Embryonic facial prominence (tissue), 1 donor: ENCODE data around the gene SOX6.
A peak's percentile ranks its signal among the peaks of the same experiment; 100 is the strongest.

Experiments
- DNase-seq: peaks from one replicate; pipeline ENCODE4 v3.0.0-alpha.2; 2016; ENCODE audit errors: extremely low spot score

SOX6 gene

DNA sequence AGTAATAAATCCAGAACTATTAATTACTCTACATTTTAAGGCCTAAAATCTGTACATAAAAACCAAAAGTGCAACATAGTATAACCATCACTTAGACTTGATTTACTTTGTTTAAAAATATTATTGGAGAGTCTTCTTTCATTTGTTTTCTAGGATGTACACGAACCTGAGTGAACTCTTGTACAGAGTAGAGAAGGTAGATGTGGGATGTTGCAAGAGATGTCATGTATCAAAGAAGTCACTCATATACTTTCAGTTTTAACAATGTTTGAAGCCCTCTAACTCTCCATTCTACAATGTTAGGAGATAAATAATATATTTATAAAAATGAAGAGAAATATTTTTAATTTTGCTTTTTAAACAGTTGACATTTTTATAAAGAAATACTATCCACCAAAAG lies 38.6 kb downstream of the SOX6 start:
- DNase-seq, result no peak

- no peak for DNase-seq
Measured at GRCh38 chr11:16313846-16314245, 42.5 kb downstream of the SOX6 start.

DNA sequence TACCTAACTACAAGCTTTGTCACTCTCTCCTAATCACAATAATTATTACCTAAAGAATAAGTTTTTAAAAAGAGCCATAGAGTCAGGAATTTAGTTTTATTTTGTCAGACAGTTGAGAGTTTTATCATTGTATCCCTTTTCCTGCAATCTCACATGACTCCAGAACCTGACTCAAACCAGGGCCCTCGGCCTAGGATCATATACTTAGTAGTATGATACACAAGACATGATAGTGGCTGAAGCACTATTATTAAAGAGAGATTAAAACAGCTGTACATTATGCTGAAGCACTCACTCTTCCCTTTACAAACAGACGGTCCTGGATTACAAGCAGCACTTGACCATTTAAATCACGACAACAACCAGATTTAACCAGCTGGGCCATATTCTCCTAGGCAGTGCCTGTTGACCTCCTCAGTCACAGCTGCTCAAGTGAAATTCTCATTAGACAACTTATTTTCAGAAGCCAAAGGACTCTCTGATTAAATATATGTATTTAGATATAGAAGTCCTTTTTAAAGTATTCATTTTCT lies 44.0 kb downstream of the SOX6 start:
- no peak for DNase-seq

DNA sequence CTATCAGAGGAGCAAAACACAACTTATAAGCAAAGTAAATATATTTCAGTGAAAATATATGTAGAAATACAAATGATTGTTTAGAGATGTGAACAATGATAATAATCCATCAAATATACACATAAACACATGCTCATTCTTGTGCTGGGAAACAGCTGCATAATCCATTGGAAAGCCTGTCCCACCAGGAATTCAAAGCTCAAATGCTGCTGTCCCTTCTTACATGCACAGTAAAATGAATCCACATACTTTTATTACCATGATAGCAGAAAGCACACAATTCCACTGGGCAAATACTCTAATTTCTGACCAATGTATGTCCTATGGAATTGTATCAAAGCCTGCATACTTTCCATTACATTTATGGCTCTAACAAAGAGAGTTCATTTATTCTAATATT lies 44.5 kb downstream of the SOX6 start:
- DNase-seq, result no peak

DNA sequence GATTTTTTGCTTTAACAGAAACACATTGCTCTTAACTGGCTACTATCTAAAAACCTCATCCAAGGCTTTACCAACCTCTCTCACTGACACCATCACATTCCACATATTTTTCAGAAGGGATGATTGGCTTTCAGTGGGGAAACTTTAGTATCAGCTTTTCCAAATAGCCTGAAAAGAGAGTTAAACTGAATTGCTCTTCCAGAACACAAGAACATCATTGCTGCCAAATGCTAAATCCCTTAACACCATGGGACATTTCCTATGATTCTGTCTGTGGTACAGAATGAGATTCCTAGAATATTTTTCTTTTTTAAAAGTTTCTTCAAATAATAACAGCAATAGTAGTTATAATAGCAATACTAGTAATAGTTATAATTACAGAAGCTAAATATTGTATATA lies 45.4 kb downstream of the SOX6 start:
- DNase-seq, result no peak

DNA sequence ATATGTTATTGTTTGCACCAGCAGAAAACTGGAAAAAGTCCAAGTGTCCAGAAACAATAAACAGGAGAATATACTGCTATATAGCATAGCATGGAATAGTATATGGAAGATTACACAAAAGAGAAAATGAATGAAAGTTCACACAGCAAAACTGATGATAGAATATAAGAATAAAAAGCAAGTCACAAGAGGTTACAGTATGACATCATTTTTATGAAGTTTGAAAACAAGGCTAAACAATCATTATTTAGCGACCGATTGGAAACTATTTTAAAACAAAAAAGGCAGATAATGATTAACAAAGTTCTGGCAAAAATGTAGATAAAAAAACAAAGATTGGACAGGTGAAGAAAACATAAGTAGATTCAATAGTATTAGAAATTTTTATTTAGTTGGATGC lies 47.1 kb downstream of the SOX6 start:
- DNase-seq, result no peak

- DNase-seq, result no peak
Measured at GRCh38 chr11:16301462-16301861, 54.9 kb downstream of the SOX6 start.

- DNase-seq, result no peak
Measured at GRCh38 chr11:16299884-16300782, 56.2 kb downstream of the SOX6 start.

GRCh38 chr11:16299390-16299789 lies 57.0 kb downstream of the SOX6 start:
- DNase-seq, result no peak

DNA sequence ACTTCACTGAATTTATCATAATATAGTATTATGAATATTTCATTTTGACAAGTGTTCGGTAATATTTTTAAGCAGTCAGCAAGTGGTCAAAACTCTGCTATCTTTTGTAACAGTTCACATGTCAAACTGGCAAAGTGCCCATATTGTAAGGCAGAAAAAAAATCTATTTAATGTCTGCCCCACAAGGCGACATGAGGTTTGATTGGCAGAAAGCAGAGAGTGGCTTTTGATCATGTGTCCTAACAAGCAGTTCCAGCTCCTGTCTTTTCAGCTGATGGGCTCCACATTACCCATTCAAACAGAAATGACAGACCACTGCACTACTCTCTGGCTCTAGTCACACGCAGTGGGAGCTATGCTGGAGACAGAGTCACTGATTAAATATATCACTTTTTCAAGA lies 59.0 kb downstream of the SOX6 start:
- DNase-seq, result no peak

- no peak for DNase-seq
Measured at GRCh38 chr11:16296273-16296672, 60.1 kb downstream of the SOX6 start.

- DNase-seq, result no peak
Measured at GRCh38 chr11:16295592-16295991, 60.8 kb downstream of the SOX6 start.

DNA sequence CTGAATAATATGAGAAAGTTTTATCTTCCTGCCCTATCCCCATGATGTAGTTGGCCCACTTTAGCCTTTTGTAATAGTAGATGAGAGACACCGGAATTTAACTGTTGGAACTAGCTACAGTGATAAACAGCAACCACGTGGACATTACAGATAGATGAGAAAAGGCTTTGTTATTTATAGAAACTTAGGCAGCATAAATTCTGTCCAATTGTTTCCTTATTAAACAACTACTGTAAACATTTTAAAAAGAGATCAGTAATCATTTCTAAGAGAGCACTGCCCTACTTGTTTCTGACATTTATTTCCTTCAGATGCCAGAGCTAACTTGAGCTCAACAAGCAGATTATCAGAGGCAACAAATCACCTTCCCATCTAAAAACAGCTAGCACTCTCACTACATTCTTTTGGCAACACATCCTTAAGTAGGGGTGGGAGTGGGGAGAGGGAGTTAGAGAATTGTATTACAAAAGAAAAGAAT lies 63.1 kb downstream of the SOX6 start:
- DNase-seq, result no peak

DNA sequence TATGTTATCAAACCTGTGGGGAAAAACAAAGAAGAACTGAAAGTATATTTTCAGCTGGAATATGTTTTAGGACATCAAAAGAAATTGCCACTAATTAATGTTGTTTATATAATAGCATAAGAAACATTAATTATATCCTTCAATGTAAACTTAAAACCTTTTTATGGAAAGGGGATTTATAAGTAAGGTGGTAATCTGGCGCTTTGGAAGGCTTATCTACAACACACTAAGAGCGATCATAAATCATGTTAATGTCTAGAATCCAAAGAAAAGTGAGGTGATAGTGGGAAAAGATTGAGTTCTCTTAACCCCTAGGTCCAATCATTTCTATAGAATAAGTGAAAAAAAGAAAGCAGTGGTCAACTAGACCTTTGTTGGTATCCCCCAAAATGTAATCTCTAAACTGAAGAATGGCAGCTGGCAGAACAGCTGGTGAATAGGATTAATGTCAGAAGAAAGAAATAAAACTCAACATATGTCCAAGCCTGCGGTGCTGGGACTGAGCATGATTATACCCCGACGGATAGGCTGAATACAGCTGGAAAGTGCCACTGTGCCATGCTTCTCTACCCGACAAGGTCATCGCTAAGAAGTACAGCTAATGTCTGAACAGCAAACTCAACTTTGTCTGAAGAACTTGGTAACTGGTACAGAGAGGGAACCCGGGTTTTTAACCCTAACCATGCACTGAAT lies 64.0 kb downstream of the SOX6 start:
- no peak for DNase-seq

- no peak for DNase-seq
Measured at GRCh38 chr11:16291729-16292128, 64.6 kb downstream of the SOX6 start.

DNA sequence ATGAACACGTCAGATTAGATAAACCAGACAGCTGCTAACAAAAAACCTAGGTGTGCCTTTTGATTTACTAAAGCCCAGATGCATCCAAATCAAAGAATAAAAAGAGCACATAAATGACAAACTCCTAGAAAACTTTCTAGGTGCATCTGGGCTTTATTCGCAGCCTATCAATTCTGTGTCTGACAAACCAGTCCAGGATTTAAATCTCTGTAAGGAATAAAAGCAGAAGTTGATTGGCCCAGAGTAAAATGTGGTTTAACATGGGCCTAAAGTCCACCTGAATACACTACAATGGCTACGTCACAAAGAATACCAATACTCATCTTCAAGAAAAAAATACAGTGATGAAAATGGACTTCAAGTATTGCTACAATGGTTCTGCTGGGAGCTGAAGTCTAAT lies 66.8 kb downstream of the SOX6 start:
- no peak for DNase-seq

DNA sequence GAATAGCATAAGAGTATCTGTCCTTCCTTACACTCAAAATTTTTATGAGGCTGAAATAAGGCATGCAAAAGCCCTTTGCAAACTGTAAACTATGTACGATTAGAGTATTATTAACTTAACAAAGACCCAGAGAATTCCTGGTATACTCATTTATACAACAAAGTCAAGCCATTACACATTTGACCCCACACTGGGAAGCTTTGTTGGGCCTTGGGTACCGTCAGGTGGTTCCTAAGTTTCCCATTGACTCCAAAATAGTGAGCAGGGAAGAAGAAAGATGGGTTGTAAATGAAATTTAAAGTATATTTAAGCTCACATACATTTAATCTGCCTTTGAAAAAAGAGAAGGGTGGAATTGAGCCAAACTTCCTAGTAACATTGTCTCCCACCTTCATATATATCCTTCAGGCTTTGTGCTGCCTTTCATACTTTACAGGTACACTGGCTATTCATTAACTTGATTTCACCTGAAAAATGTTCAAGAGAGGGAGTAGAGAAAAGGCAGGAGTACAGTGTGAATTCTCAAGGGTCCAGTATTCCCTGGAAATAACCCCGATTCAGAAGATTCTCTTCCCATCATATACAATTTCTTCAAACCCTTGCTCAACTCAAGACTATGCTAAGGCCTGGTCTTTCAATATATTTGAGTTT lies 68.6 kb downstream of the SOX6 start:
- DNase-seq, result no peak

DNA sequence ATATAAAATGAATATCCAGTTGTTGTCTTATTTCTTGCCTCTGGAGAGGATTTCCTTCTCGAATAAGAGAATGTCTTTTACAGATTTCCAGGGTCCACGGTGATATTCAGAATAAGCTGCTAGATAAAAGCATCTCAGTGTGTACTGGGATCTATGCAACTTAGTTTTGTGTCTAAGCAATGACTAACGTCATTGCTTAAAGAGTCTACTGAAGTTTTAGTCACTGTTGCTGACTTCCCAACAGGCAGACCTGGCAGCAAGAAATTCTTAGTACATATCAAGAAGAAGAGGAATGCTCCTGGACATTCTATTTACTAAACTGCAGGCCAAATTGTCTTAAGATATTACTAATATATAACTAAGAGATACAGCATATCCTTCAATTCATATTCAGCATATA lies 70.3 kb downstream of the SOX6 start:
- no peak for DNase-seq

GRCh38 chr11:16280256-16280682 lies 76.1 kb downstream of the SOX6 start:
- DNase-seq, result peak; percentile 36

GRCh38 chr11:16279524-16279923 lies 76.8 kb downstream of the SOX6 start:
- DNase-seq, result no peak

- no peak for DNase-seq
Measured at GRCh38 chr11:16278979-16279378, 77.4 kb downstream of the SOX6 start.

DNA sequence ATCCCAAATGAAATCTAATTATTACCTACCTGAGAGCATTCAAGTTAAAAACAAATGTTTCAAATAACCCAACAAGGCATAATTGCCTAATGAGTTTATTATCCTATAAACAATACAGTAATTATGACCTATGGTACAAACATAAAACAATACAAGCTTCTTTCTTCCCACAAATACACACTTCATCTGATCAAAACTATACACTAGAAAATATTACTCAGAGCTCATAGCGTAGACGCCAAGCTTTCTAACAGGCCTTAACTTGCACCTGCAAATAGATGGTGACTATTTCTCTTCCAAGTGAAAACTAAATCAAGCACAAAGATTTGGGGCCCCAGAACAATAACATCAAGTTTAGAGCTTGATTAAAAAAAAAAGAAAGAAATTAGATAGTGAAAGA lies 78.1 kb downstream of the SOX6 start:
- DNase-seq, result no peak
